WTC11 (cell line): ENCODE measurements around the gene SCAI. TPM values are rescaled to one million over a fixed set of nuclear protein-coding genes. Genes with fewer than 3 reads are reported as not detected.
A peak's percentile ranks its signal among the peaks of the same experiment; 100 is the strongest.

Experiments used
- ATAC-seq: fragments of 200-7000 bp; cut with Tn5 transposase; 2 replicates; pipeline ENCODE4 v1.10.0; 2021; ENCODE audit warnings: mild to moderate bottlenecking, moderate library complexity
- CTCF ChIA-PET: fragments of 300-600 bp; sonication (Branson Sonifier 250); formaldehyde crosslinking; loops from one replicate; lab custom pipeline; 2021; ENCODE audit warnings: antibody characterized with exemption; lab: Charles Lee
- POLR2A ChIA-PET: fragments of 350-600 bp; sonication (Branson Sonifier 250); formaldehyde crosslinking; loops from one replicate; lab custom pipeline; 2021; ENCODE audit warnings: antibody characterized with exemption; lab: Charles Lee
- DNase-seq: peaks from one replicate; pipeline ENCODE4 v3.0.0; 2021; ENCODE audit warnings: low spot score
- H3K27ac Mint-ChIP-seq: 2 replicates; pipeline ENCODE4 v1.8.0; 2021; ENCODE audit warnings: mixed read lengths
- H3K27me3 Mint-ChIP-seq: 2 replicates; pipeline ENCODE4 v1.8.0; 2021; ENCODE audit warnings: low read depth, mild to moderate bottlenecking, moderate library complexity, mixed read lengths
- H3K36me3 Mint-ChIP-seq: 2 replicates; pipeline ENCODE4 v1.8.0; 2021; ENCODE audit warnings: mixed read lengths
- H3K4me1 Mint-ChIP-seq: 2 replicates; pipeline ENCODE4 v1.8.0; 2022; ENCODE audit warnings: mixed read lengths
- H3K4me3 Mint-ChIP-seq: 2 replicates; pipeline ENCODE4 v1.8.0; 2021; ENCODE audit warnings: mild to moderate bottlenecking, moderate library complexity, mixed read lengths
- H3K9me3 Mint-ChIP-seq: 2 replicates; pipeline ENCODE4 v1.8.0; 2021; ENCODE audit warnings: mixed read lengths
- CREB1 ChIP-seq: sonication (generic); formaldehyde crosslinking; IDR thresholded peaks from 2 replicates; pipeline ENCODE4 v1.8.0; 2023; ENCODE audit warnings: mild to moderate bottlenecking, missing genetic modification reagents
- ELF4 ChIP-seq: sonication (generic); formaldehyde crosslinking; IDR thresholded peaks from 2 replicates; pipeline ENCODE4 v1.8.1; 2022; ENCODE audit warnings: low read depth, mild to moderate bottlenecking, moderate library complexity, missing genetic modification reagents
- ESRRA ChIP-seq: sonication (generic); formaldehyde crosslinking; IDR thresholded peaks from 2 replicates; pipeline ENCODE4 v1.8.1; 2022; ENCODE audit warnings: mild to moderate bottlenecking, missing genetic modification reagents, borderline replicate concordance
- GTF2I ChIP-seq: fragments of 250-450 bp; sonication (Bioruptor Pico); conservative IDR thresholded peaks from 2 replicates; pipeline ENCODE4 v1.4.0; 2021; ENCODE audit warnings: mild to moderate bottlenecking
- NR2C2 ChIP-seq: sonication (generic); formaldehyde crosslinking; IDR thresholded peaks from 2 replicates; pipeline ENCODE4 v1.8.0; 2022; ENCODE audit warnings: mild to moderate bottlenecking, missing genetic modification reagents
- RELA ChIP-seq: sonication (generic); formaldehyde crosslinking; IDR thresholded peaks from 2 replicates; pipeline ENCODE4 v1.8.1; 2022; ENCODE audit warnings: missing genetic modification reagents, mild to moderate bottlenecking, borderline replicate concordance
- RORB ChIP-seq: fragments of 250-450 bp; sonication (Bioruptor Pico); IDR thresholded peaks from 2 replicates; pipeline ENCODE4 v1.9.0; 2021; ENCODE audit warnings: mild to moderate bottlenecking
- SMAD4 ChIP-seq: sonication (generic); formaldehyde crosslinking; IDR thresholded peaks from 2 replicates; pipeline ENCODE4 v1.8.0; 2022; ENCODE audit warnings: mild to moderate bottlenecking, missing genetic modification reagents
- SOX15 ChIP-seq: fragments of 250-450 bp; sonication (Bioruptor Pico); IDR thresholded peaks from 2 replicates; pipeline ENCODE4 v1.9.0; 2021; ENCODE audit warnings: mild to moderate bottlenecking
- SP1 ChIP-seq: sonication (generic); formaldehyde crosslinking; conservative IDR thresholded peaks from 2 replicates; pipeline ENCODE4 v1.8.1; 2022; ENCODE audit warnings: missing genetic modification reagents
- TEAD1 ChIP-seq: sonication (generic); formaldehyde crosslinking; IDR thresholded peaks from 2 replicates; pipeline ENCODE4 v1.8.0; 2022; ENCODE audit warnings: mild to moderate bottlenecking, missing genetic modification reagents
- ZNF317 ChIP-seq: sonication (generic); formaldehyde crosslinking; IDR thresholded peaks from 2 replicates; pipeline ENCODE4 v1.8.1; 2023; ENCODE audit warnings: low read depth, mild to moderate bottlenecking, moderate library complexity, missing genetic modification reagents, borderline replicate concordance
- ZNF416 ChIP-seq: fragments of 250-450 bp; sonication (Bioruptor Pico); IDR thresholded peaks from 2 replicates; pipeline ENCODE4 v1.9.0; 2021; ENCODE audit warnings: mild to moderate bottlenecking, inconsistent platforms
- total RNA-seq: library from RNA; stranded (reverse); gene quantifications from 3 replicates; pipeline ENCODE4 v1.2.3, GENCODE V29; 2021
- TF ChIP-seq, protein P1 (sequence below): sonication (generic); formaldehyde crosslinking; IDR thresholded peaks from 2 replicates; pipeline ENCODE4 v1.8.1; 2022; ENCODE audit warnings: mild to moderate bottlenecking, moderate library complexity, missing genetic modification reagents
- TF ChIP-seq, protein P2 (sequence below): sonication (generic); formaldehyde crosslinking; conservative IDR thresholded peaks from 2 replicates; pipeline ENCODE4 v1.8.1; 2022; ENCODE audit warnings: mild to moderate bottlenecking, missing genetic modification reagents
- TF ChIP-seq, protein P3 (sequence below): fragments of 250-450 bp; sonication (Bioruptor Pico); IDR thresholded peaks from 2 replicates; pipeline ENCODE4 v1.9.0; 2021; ENCODE audit warnings: mild to moderate bottlenecking, borderline replicate concordance
- TF ChIP-seq, protein P4 (sequence below): sonication (generic); formaldehyde crosslinking; IDR thresholded peaks from 2 replicates; pipeline ENCODE4 v1.8.1; 2022; ENCODE audit warnings: missing genetic modification reagents, borderline replicate concordance
- TF ChIP-seq, protein P5 (sequence below): sonication (generic); formaldehyde crosslinking; IDR thresholded peaks from 2 replicates; pipeline ENCODE4 v1.8.1; 2023; ENCODE audit warnings: mild to moderate bottlenecking, missing genetic modification reagents
- TF ChIP-seq, protein P6 (sequence below): sonication (generic); formaldehyde crosslinking; IDR thresholded peaks from 2 replicates; pipeline ENCODE4 v1.8.1; 2022; ENCODE audit warnings: low read depth, missing genetic modification reagents, borderline replicate concordance
- TF ChIP-seq, protein P7 (sequence below): sonication (generic); formaldehyde crosslinking; IDR thresholded peaks from 2 replicates; pipeline ENCODE4 v1.8.1; 2022; ENCODE audit warnings: low read depth, mild to moderate bottlenecking, moderate library complexity, missing genetic modification reagents, borderline replicate concordance

Gene SCAI
- total RNA-seq, 1 experiment from 2014 or later, result 20.4 TPM

DNA sequence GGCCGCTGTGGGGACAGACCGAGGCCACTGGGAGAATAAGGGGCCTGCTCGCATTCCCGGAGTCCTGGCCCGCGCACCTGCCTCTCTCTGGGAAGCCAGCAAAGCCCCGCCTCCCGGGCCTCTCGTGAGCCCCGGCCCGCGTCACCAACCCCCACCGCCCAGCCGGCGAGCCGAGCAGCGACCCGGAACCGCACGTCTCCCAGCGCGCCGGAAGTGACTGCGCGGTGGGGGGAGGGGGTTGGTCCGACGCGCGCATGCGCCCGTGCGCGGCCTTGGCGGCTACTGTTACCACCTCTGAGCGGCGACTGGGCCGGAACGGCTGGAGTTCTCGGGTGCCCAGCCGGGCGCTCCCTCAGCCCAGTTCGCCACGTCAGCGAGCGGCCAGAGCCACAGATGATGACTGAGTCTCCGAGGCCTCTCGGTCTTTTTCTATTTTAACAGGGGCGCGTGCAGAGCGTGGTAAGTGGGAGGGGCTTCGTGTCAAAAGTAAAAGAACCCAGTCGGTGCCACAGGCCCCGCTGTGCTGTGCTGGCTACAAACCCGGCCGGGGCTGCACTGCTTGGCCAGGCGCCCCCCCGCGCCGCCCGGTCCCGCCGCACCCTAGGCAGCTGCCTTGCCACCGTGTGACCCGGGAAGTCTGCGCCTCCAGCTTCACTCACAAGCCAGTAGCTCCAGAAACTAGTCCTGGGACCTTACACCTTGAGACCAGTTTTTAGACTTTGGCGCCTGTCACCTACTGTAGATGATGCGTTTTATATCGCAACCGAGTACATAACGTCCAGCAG lies 202.2 kb downstream of the SCAI start, which contains the start of gene GOLGA1 (continued):
- TF ChIP-seq, protein P1, sequence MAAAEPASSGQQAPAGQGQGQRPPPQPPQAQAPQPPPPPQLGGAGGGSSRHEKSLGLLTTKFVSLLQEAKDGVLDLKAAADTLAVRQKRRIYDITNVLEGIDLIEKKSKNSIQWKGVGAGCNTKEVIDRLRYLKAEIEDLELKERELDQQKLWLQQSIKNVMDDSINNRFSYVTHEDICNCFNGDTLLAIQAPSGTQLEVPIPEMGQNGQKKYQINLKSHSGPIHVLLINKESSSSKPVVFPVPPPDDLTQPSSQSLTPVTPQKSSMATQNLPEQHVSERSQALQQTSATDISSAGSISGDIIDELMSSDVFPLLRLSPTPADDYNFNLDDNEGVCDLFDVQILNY, result no peak
- TF ChIP-seq, protein P2, sequence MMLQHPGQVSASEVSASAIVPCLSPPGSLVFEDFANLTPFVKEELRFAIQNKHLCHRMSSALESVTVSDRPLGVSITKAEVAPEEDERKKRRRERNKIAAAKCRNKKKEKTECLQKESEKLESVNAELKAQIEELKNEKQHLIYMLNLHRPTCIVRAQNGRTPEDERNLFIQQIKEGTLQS (CRISPR knock-in tag), result no peak
- TF ChIP-seq GTF2I (CRISPR knock-in tag), result no peak
- no peak for TF ChIP-seq CREB1 (CRISPR knock-in tag)
- no peak; the same call in 1 of the 2 replicates for TF ChIP-seq ZNF317
- no peak for TF ChIP-seq SMAD4 (CRISPR knock-in tag)
- TF ChIP-seq, protein P3, sequence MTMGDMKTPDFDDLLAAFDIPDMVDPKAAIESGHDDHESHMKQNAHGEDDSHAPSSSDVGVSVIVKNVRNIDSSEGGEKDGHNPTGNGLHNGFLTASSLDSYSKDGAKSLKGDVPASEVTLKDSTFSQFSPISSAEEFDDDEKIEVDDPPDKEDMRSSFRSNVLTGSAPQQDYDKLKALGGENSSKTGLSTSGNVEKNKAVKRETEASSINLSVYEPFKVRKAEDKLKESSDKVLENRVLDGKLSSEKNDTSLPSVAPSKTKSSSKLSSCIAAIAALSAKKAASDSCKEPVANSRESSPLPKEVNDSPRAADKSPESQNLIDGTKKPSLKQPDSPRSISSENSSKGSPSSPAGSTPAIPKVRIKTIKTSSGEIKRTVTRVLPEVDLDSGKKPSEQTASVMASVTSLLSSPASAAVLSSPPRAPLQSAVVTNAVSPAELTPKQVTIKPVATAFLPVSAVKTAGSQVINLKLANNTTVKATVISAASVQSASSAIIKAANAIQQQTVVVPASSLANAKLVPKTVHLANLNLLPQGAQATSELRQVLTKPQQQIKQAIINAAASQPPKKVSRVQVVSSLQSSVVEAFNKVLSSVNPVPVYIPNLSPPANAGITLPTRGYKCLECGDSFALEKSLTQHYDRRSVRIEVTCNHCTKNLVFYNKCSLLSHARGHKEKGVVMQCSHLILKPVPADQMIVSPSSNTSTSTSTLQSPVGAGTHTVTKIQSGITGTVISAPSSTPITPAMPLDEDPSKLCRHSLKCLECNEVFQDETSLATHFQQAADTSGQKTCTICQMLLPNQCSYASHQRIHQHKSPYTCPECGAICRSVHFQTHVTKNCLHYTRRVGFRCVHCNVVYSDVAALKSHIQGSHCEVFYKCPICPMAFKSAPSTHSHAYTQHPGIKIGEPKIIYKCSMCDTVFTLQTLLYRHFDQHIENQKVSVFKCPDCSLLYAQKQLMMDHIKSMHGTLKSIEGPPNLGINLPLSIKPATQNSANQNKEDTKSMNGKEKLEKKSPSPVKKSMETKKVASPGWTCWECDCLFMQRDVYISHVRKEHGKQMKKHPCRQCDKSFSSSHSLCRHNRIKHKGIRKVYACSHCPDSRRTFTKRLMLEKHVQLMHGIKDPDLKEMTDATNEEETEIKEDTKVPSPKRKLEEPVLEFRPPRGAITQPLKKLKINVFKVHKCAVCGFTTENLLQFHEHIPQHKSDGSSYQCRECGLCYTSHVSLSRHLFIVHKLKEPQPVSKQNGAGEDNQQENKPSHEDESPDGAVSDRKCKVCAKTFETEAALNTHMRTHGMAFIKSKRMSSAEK (CRISPR knock-in tag), result no peak
- peak; percentile 22 for TF ChIP-seq TEAD1
- no peak for TF ChIP-seq SOX15 (CRISPR knock-in tag)
- TF ChIP-seq, protein P4, sequence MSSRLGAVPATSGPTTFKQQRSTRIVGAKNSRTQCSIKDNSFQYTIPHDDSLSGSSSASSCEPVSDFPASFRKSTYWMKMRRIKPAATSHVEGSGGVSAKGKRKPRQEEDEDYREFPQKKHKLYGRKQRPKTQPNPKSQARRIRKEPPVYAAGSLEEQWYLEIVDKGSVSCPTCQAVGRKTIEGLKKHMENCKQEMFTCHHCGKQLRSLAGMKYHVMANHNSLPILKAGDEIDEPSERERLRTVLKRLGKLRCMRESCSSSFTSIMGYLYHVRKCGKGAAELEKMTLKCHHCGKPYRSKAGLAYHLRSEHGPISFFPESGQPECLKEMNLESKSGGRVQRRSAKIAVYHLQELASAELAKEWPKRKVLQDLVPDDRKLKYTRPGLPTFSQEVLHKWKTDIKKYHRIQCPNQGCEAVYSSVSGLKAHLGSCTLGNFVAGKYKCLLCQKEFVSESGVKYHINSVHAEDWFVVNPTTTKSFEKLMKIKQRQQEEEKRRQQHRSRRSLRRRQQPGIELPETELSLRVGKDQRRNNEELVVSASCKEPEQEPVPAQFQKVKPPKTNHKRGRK, result no peak
- TF ChIP-seq, protein P5, sequence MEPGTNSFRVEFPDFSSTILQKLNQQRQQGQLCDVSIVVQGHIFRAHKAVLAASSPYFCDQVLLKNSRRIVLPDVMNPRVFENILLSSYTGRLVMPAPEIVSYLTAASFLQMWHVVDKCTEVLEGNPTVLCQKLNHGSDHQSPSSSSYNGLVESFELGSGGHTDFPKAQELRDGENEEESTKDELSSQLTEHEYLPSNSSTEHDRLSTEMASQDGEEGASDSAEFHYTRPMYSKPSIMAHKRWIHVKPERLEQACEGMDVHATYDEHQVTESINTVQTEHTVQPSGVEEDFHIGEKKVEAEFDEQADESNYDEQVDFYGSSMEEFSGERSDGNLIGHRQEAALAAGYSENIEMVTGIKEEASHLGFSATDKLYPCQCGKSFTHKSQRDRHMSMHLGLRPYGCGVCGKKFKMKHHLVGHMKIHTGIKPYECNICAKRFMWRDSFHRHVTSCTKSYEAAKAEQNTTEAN (CRISPR knock-in tag), result no peak
- TF ChIP-seq ELF4, result no peak
- TF ChIP-seq SP1 (CRISPR knock-in tag), result peak; percentile 96
- TF ChIP-seq NR2C2 (CRISPR knock-in tag), result peak; percentile 74
- no peak for TF ChIP-seq RORB

DNA sequence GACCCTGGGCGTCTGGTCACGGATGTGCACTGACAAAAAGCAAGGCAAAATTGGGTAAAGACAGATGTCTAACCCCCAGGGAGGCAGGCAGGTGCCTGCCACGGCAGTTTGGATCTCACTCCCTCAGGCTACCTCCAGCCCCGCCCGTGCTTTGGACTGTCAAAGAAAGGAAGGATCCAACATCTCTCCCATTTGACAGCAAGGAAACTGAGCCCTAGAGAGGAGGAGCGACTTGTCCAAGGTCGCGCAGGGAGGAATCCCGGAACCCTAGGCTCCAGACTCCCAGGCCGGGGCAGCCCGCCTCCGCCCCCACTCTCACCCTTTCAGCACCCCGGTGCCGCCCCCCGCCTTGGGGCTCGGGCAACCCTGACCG lies 202.8 kb downstream of the SCAI start:
- peak overlapping the region; percentile 89 for H3K4me3 Mint-ChIP-seq
- H3K4me1 Mint-ChIP-seq, result peaks cover 14% of the 10 kb centered on the region
- ChIA-PET CTCF (no interaction called here), POLR2A (no interaction called here)
- H3K27me3 Mint-ChIP-seq, result no peaks in the 10 kb centered on the region
- ATAC-seq (no peak; the same call in 1 of the 2 replicates), DNase-seq (no peak)
- no peaks in the 10 kb centered on the region for H3K9me3 Mint-ChIP-seq
- H3K36me3 Mint-ChIP-seq, result peaks cover 2% of the 10 kb centered on the region; the same call in 1 of the 2 replicates
- peak overlapping the region; percentile 96 for H3K27ac Mint-ChIP-seq
- no peak for TF ChIP-seq ESRRA
- TF ChIP-seq RELA (CRISPR knock-in tag), result no peak
- no peak for TF ChIP-seq ZNF416 (CRISPR knock-in tag)
- TF ChIP-seq, protein P6, sequence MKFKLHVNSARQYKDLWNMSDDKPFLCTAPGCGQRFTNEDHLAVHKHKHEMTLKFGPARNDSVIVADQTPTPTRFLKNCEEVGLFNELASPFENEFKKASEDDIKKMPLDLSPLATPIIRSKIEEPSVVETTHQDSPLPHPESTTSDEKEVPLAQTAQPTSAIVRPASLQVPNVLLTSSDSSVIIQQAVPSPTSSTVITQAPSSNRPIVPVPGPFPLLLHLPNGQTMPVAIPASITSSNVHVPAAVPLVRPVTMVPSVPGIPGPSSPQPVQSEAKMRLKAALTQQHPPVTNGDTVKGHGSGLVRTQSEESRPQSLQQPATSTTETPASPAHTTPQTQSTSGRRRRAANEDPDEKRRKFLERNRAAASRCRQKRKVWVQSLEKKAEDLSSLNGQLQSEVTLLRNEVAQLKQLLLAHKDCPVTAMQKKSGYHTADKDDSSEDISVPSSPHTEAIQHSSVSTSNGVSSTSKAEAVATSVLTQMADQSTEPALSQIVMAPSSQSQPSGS (CRISPR knock-in tag), result no peak
- TF ChIP-seq, protein P4, result no peak
- TF ChIP-seq, protein P7, sequence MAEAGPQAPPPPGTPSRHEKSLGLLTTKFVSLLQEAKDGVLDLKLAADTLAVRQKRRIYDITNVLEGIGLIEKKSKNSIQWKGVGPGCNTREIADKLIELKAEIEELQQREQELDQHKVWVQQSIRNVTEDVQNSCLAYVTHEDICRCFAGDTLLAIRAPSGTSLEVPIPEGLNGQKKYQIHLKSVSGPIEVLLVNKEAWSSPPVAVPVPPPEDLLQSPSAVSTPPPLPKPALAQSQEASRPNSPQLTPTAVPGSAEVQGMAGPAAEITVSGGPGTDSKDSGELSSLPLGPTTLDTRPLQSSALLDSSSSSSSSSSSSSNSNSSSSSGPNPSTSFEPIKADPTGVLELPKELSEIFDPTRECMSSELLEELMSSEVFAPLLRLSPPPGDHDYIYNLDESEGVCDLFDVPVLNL (CRISPR knock-in tag), result no peak
